HG03460 (cell line): ENCODE measurements around the gene DEXI.
A peak's percentile ranks its signal among the peaks of the same experiment; 100 is the strongest.

Experiments used
- ATAC-seq: cut with Tn5 transposase; IDR thresholded peaks from one replicate; pipeline ENCODE4 v1.9.1; 2021; ENCODE audit not compliant: unreplicated experiment

Gene DEXI

GRCh38 chr16:10941935-10942351, 325 bp downstream of the DEXI start:
- ATAC-seq: peak; percentile 3

- peak; percentile 0 for ATAC-seq
These were observed 938 bp downstream of the DEXI start for GRCh38 chr16:10941127-10941933.

- ATAC-seq: no peak
These were observed 1.7 kb downstream of the DEXI start for GRCh38 chr16:10940501-10941079.

GRCh38 chr16:10939649-10940234, 2.5 kb downstream of the DEXI start:
- no peak for ATAC-seq

- ATAC-seq: no peak
These were observed 3.2 kb downstream of the DEXI start for GRCh38 chr16:10938796-10939648.

- ATAC-seq: no peak
These were observed 3.9 kb downstream of the DEXI start for GRCh38 chr16:10938321-10938720.

GRCh38 chr16:10937068-10937859, 5.0 kb downstream of the DEXI start:
- no peak for ATAC-seq

GRCh38 chr16:10936272-10936984, 5.8 kb downstream of the DEXI start:
- no peak for ATAC-seq

GRCh38 chr16:10935226-10935915, 6.9 kb downstream of the DEXI start:
- ATAC-seq: no peak

GRCh38 chr16:10934325-10935107, 7.8 kb downstream of the DEXI start:
- ATAC-seq: no peak

- ATAC-seq: no peak
These were observed 8.4 kb downstream of the DEXI start for GRCh38 chr16:10933865-10934264.

- no peak for ATAC-seq
These were observed 9.1 kb downstream of the DEXI start for GRCh38 chr16:10932959-10933710.

GRCh38 chr16:10931977-10932632, 10.2 kb downstream of the DEXI start:
- ATAC-seq: no peak

GRCh38 chr16:10931134-10931533, 11.1 kb downstream of the DEXI start:
- ATAC-seq: no peak

GRCh38 chr16:10930755-10931093, 11.5 kb downstream of the DEXI start:
- ATAC-seq: no peak

- ATAC-seq: no peak
These were observed 12.2 kb downstream of the DEXI start for GRCh38 chr16:10929853-10930754.
